ENCODE measurements around the gene TUBGCP6. TPM values are rescaled to one million over a fixed set of nuclear protein-coding genes. Genes with fewer than 3 reads are reported as not detected.

Gene TUBGCP6
- polyA plus RNA-seq, 1 donor from 2014 or later: 74.5 TPM

GRCh38 chr22:50198624-50199017 is 46.2 kb downstream of the TUBGCP6 start:
- Histone ChIP-seq H2AFZ (ENCODE audit: low read depth, low read length) (no peak overlapping the region), H3F3A (ENCODE audit: insufficient read depth, low read length, poor library complexity, severe bottlenecking) (no peaks in the 10 kb centered on the region), H3K79me2 (replicated peaks; ENCODE audit: insufficient read depth, low read length) (peaks cover 18% of the 10 kb centered on the region), H3K27ac (ENCODE audit: low read length) (no peak overlapping the region), H3K4me3 (ENCODE audit: low read length) (no peak overlapping the region), H3K9me2 (ENCODE audit: insufficient read depth, low read length) (no peaks in the 10 kb centered on the region), H3K4me2 (ENCODE audit: low read length) (no peak overlapping the region), H3K36me3 (ENCODE audit: insufficient read depth, low read length) (peaks cover 8% of the 10 kb centered on the region), H3K27me3 (ENCODE audit: insufficient read depth, low read depth, low read length) (no peaks in the 10 kb centered on the region), H3K9ac (ENCODE audit: low read length) (no peak overlapping the region), H4K20me1 (ENCODE audit: insufficient read depth) (peaks cover 3% of the 10 kb centered on the region), H3K9me3 (ENCODE audit: low read length) (no peaks in the 10 kb centered on the region)
- TF ChIP-seq RAD21 (conservative IDR thresholded peaks at IDR 0.05) (no peak), EP300 (conservative IDR thresholded peaks at IDR 0.05; ENCODE audit: poor library complexity, severe bottlenecking) (no peak), EZH2 (IDR thresholded peaks at IDR 0.05; ENCODE audit: borderline replicate concordance, insufficient read depth, low read length, poor library complexity, severe bottlenecking) (no peak), CTCF (IDR thresholded peaks at IDR 0.05; ENCODE audit: poor library complexity, severe bottlenecking) (no peak), TAF1 (IDR thresholded peaks at IDR 0.05; ENCODE audit: low read depth) (no peak), POLR2AphosphoS5 (IDR thresholded peaks at IDR 0.05) (no peak), SMC3 (conservative IDR thresholded peaks at IDR 0.05; ENCODE audit: poor library complexity) (no peak), REST (IDR thresholded peaks at IDR 0.05; ENCODE audit: borderline replicate concordance) (no peak), MXI1 (conservative IDR thresholded peaks at IDR 0.05; ENCODE audit: poor library complexity, severe bottlenecking) (no peak)

- no peak overlapping the region for H2AFZ ChIP-seq (ENCODE audit: low read depth, low read length)
- no peak overlapping the region for H3K4me3 ChIP-seq (ENCODE audit: low read length)
- H3F3A ChIP-seq (ENCODE audit: insufficient read depth, low read length, poor library complexity, severe bottlenecking): no peaks in the 10 kb centered on the region
- no peak overlapping the region for H3K9ac ChIP-seq (ENCODE audit: low read length)
- H3K27me3 ChIP-seq (ENCODE audit: insufficient read depth, low read depth, low read length): no peaks in the 10 kb centered on the region
- no peak overlapping the region for H3K27ac ChIP-seq (ENCODE audit: low read length)
- H3K4me2 ChIP-seq (ENCODE audit: low read length): no peak overlapping the region
- H4K20me1 ChIP-seq (ENCODE audit: insufficient read depth): peaks cover 3% of the 10 kb centered on the region
- peaks cover 2% of the 10 kb centered on the region for H3K36me3 ChIP-seq (ENCODE audit: insufficient read depth, low read length)
- TF ChIP-seq RAD21 (conservative IDR thresholded peaks at IDR 0.05): no peak
- H3K9me2 ChIP-seq (ENCODE audit: insufficient read depth, low read length): no peaks in the 10 kb centered on the region
- H3K9me3 ChIP-seq (ENCODE audit: low read length): no peaks in the 10 kb centered on the region
- H3K79me2 ChIP-seq (replicated peaks; ENCODE audit: insufficient read depth, low read length): peaks cover 14% of the 10 kb centered on the region
These were observed 46.8 kb downstream of the TUBGCP6 start for GRCh38 chr22:50197856-50198623.

All from neural cell (in vitro differentiated cells).